GM12878 (cell line): Measurements from ENCODE around the gene DOCK1. TPM values are rescaled to one million over a fixed set of nuclear protein-coding genes. Genes with fewer than 3 reads are reported as not detected.

Experiments
- ATAC-seq: fragments of 200-7000 bp; cut with Tn5 transposase; 3 replicates; pipeline ENCODE4 v1.9.1; 2020; ENCODE audit warnings: mild to moderate bottlenecking, moderate library complexity
- BruUV-seq: library from RNA; stranded (reverse); fragments of 400-500 nt; replicated peaks from 2 replicates; lab custom pipeline; 2021; lab: Mats Ljungman, UMichigan
- CTCF ChIA-PET: fragments of 300-600 bp; sonication (Branson Sonifier 250); formaldehyde crosslinking; extraction: SDS; loops from one replicate; lab custom pipeline; 2021; ENCODE audit warnings: inconsistent platforms; lab: Yijun Ruan, JAX
- POLR2A ChIA-PET: fragments of 350-600 bp; formaldehyde crosslinking; extraction: SDS; loops from one replicate; lab custom pipeline; 2021; ENCODE audit warnings: inconsistent platforms; lab: Charles Lee
- RAD21 ChIA-PET: fragments of 300-600 bp; sonication (Branson Sonifier 250); formaldehyde crosslinking; loops from one replicate; lab custom pipeline; 2023; ENCODE audit warnings: antibody characterized with exemption; ENCODE audit not compliant: unreplicated experiment; lab: Charles Lee
- SMC1A ChIA-PET: fragments of 300-600 bp; sonication (Branson Sonifier 250); formaldehyde crosslinking; loops from one replicate; lab custom pipeline; 2023; ENCODE audit not compliant: unreplicated experiment, uncharacterized antibody; lab: Charles Lee
- DNase-seq: peaks from one replicate; pipeline ENCODE4 v3.0.0-alpha.2; 2011; ENCODE audit warnings: low read depth, low spot score
- FAIRE-seq: peaks from 3 replicates; lab custom pipeline; 2011; peaks lifted over from hg19 to GRCh38; lab: Jason Lieb, UNC
- H2AFZ ChIP-seq: 2 replicates; pipeline ENCODE4 v1.6.0; 2011; ENCODE audit warnings: low read depth, low read length, control low read depth; ENCODE audit not compliant: control insufficient read depth
- H3K27ac ChIP-seq: 2 replicates; pipeline ENCODE4 v1.5.1; 2011; ENCODE audit warnings: control low read depth; ENCODE audit not compliant: control insufficient read depth, insufficient read depth
- H3K27me3 ChIP-seq, 2 experiments: replicated peaks in 1 of 2; 2 replicates each; pipeline versions ENCODE4 v1.6.0 to v1.6.1; 2011; ENCODE audit warnings: low read length in 1 of 2; ENCODE audit not compliant: control insufficient read depth in 2 of 2, insufficient read depth in 2 of 2
- H3K36me3 ChIP-seq, 2 experiments: 2 replicates each; pipeline ENCODE4 v1.5.1; 2011; ENCODE audit warnings: low read length in 1 of 2; ENCODE audit not compliant: control insufficient read depth in 2 of 2, insufficient read depth in 2 of 2
- H3K4me1 ChIP-seq: 2 replicates; pipeline ENCODE4 v1.6.1; 2011; ENCODE audit warnings: mild to moderate bottlenecking, low read length, moderate library complexity, mixed read lengths; ENCODE audit not compliant: control insufficient read depth, insufficient read depth
- H3K4me2 ChIP-seq: 2 replicates; pipeline ENCODE4 v1.6.0; 2011; ENCODE audit warnings: control low read depth; ENCODE audit not compliant: control insufficient read depth, insufficient read depth
- H3K4me3 ChIP-seq: fragments of 200-600 bp; sonication (generic); 2 replicates; pipeline ENCODE4 v1.5.1; 2016
- H3K79me2 ChIP-seq: 2 replicates; pipeline ENCODE4 v1.6.0; 2011; ENCODE audit warnings: low read length; ENCODE audit not compliant: control insufficient read depth, insufficient read depth
- H3K9ac ChIP-seq: 2 replicates; pipeline ENCODE4 v1.8.0; 2011; ENCODE audit warnings: low read length, control low read depth, mixed read lengths; ENCODE audit not compliant: control insufficient read depth, insufficient read depth
- H3K9me3 ChIP-seq: replicated peaks from 3 replicates; pipeline ENCODE4 v1.5.1; 2011; ENCODE audit warnings: mild to moderate bottlenecking, low read length; ENCODE audit not compliant: control insufficient read depth, insufficient read depth
- H4K20me1 ChIP-seq: 2 replicates; pipeline ENCODE4 v1.6.0; 2011; ENCODE audit not compliant: control insufficient read depth, insufficient read depth
- BMI1 ChIP-seq: fragments of 450-650 bp; IDR thresholded peaks from 2 replicates; pipeline ENCODE4 v1.6.1; 2016; ENCODE audit warnings: mild to moderate bottlenecking, moderate library complexity, borderline replicate concordance
- CREB1 ChIP-seq: IDR thresholded peaks from 2 replicates; pipeline ENCODE4 v1.6.1; 2012; ENCODE audit warnings: low read depth, mild to moderate bottlenecking, inconsistent platforms
- HCFC1 ChIP-seq: fragments of 150-350 bp; IDR thresholded peaks from 2 replicates; pipeline ENCODE4 v1.6.1; 2014; ENCODE audit warnings: low read length
- HDAC2 ChIP-seq: fragments of 200-600 bp; sonication (generic); IDR thresholded peaks from 2 replicates; pipeline ENCODE4 v1.6.1; 2017
- IKZF1 ChIP-seq: fragments of 450-650 bp; conservative IDR thresholded peaks from 2 replicates; pipeline ENCODE4 v1.6.1; 2017; ENCODE audit warnings: antibody characterized with exemption, mild to moderate bottlenecking
- KDM1A ChIP-seq: fragments of 200-600 bp; sonication (generic); IDR thresholded peaks from 2 replicates; pipeline ENCODE4 v1.6.1; 2016; ENCODE audit warnings: borderline replicate concordance
- NFYA ChIP-seq: IDR thresholded peaks from 2 replicates; pipeline ENCODE4 v1.6.1; 2011; ENCODE audit warnings: low read depth, mild to moderate bottlenecking, low read length, improper control_type of control experiment, borderline replicate concordance
- NR2F1 ChIP-seq: fragments of 450-650 bp; conservative IDR thresholded peaks from 2 replicates; pipeline ENCODE4 v1.6.1; 2017; ENCODE audit warnings: mild to moderate bottlenecking
- REST ChIP-seq: IDR thresholded peaks from 2 replicates; pipeline ENCODE4 v1.6.1; 2012; ENCODE audit warnings: mild to moderate bottlenecking, low read depth, low read length
- ZNF217 ChIP-seq: fragments of 450-650 bp; IDR thresholded peaks from 2 replicates; pipeline ENCODE4 v1.6.1; 2017; ENCODE audit warnings: antibody characterized with exemption, mild to moderate bottlenecking
- WGBS: methylation state at CpG from one replicate; pipeline ENCODE4 v1.1.6; 2016; ENCODE audit warnings: low lambda C conversion rate; ENCODE audit not compliant: insufficient replicate concordance, insufficient coverage; ENCODE audit errors: missing lambda C conversion rate; 5-methylcytosine and 5-hydroxymethylcytosine counted together
- in situ Hi-C: fragments of 300-500 bp; cut with MboI; formaldehyde crosslinking; loops from 9 replicates; pipeline ENCODE4 v1.14.3; 2018; ENCODE audit warnings: mixed read lengths
- intact Hi-C: fragments of 100-400 bp; cut with micrococcal nuclease; formaldehyde crosslinking; loops from one replicate; pipeline ENCODE4 v1.14.2; 2022; ENCODE audit not compliant: unreplicated experiment
- polyA plus RNA-seq, 11 experiments: library from polyadenylated mRNA; depleted of rRNA in 4 of 11; unstranded in 6 of 11; stranded (reverse) in 5 of 11; fragments of >200 nt; fragmentation: Nextera tagmentation in 4 of 11; fragmentation: Illumina TruSeq in 1 of 11; extraction: Ambion mirVana in 4 of 11; extraction: Trizol in 1 of 11; gene quantifications; 1 replicate in 1 of 11; 2 replicates in 10 of 11; pipeline versions ENCODE4 v1.2.1 to v1.2.3, GENCODE V29; 2011 to 2016; ENCODE audit warnings: inconsistent platforms in 2 of 11, missing spikeins in 2 of 11, low read depth in 1 of 11
- total RNA-seq, 4 experiments: library from RNA; depleted of rRNA in 3 of 4; stranded (reverse); fragments of >200 nt in 3 of 4; fragmentation: Illumina TruSeq in 1 of 4; extraction: Trizol in 1 of 4; gene quantifications; 2 replicates each; pipeline versions ENCODE4 v1.2.1 to v1.2.3, GENCODE V29; 2013 to 2021
- TF ChIP-seq, protein P1 (sequence below): fragments of 450-650 bp; formaldehyde crosslinking; IDR thresholded peaks from 2 replicates; pipeline ENCODE4 v1.4.0; 2022; ENCODE audit warnings: mild to moderate bottlenecking, moderate library complexity
- TF ChIP-seq, protein P2 (sequence below): IDR thresholded peaks from 2 replicates; pipeline ENCODE4 v1.6.1; 2011; ENCODE audit warnings: borderline replicate concordance, low read depth, mild to moderate bottlenecking, moderate library complexity, mixed read lengths, low read length; ENCODE audit not compliant: insufficient read depth; ENCODE audit errors: extremely low read length

Gene DOCK1
- total and polyA plus RNA-seq, 10 of the 15 experiments (the other 5 are each of a cell fraction or from before 2014, with no cell fraction given): 0.05 to 0.18 TPM; not detected in 8

- Histone ChIP-seq H3K36me3 (no peaks in the 10 kb centered on the region), H3K4me3 (no peak overlapping the region), H3K27ac (no peak overlapping the region), H3K9ac (no peak overlapping the region), H2AFZ (no peak overlapping the region), H3K27me3 (no peaks in the 10 kb centered on the region), H3K79me2 (no peaks in the 10 kb centered on the region), H3K9me3 (no peaks in the 10 kb centered on the region), H3K4me2 (no peak overlapping the region), H4K20me1 (no peaks in the 10 kb centered on the region), H3K4me1 (no peaks in the 10 kb centered on the region)
- ChIA-PET POLR2A (no interaction called here), SMC1A (no interaction called here), CTCF (no interaction called here), RAD21 (no interaction called here)
- FAIRE-seq (no peak), ATAC-seq (no peak), DNase-seq (no peak)
- intact Hi-C loops (no loop called here), in situ Hi-C loops (no loop called here)
- no TSS peak for BruUV-seq
- 28% methylated on average over 3 of the region's 3 CpGs for whole genome bisulfite sequencing
- TF ChIP-seq KDM1A (no peak), ZNF217 (no peak), NFYA (no peak), CREB1 (no peak), REST (no peak), HCFC1 (no peak), BMI1 (no peak), HDAC2 (no peak), NR2F1 (no peak), IKZF1 (no peak)
- TF ChIP-seq, protein P1, sequence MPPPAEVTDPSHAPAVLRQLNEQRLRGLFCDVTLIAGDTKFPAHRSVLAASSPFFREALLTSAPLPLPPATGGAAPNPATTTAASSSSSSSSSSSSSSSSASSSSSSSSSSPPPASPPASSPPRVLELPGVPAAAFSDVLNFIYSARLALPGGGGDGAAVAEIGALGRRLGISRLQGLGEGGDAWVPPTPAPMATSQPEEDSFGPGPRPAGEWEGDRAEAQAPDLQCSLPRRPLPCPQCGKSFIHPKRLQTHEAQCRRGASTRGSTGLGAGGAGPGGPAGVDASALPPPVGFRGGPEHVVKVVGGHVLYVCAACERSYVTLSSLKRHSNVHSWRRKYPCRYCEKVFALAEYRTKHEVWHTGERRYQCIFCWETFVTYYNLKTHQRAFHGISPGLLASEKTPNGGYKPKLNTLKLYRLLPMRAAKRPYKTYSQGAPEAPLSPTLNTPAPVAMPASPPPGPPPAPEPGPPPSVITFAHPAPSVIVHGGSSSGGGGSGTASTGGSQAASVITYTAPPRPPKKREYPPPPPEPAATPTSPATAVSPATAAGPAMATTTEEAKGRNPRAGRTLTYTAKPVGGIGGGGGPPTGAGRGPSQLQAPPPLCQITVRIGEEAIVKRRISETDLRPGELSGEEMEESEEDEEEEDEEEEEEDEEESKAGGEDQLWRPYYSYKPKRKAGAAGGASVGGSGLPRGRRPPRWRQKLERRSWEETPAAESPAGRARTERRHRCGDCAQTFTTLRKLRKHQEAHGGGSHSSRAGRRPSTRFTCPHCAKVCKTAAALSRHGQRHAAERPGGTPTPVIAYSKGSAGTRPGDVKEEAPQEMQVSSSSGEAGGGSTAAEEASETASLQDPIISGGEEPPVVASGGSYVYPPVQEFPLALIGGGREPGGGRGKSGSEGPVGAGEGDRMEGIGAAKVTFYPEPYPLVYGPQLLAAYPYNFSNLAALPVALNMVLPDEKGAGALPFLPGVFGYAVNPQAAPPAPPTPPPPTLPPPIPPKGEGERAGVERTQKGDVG (CRISPR knock-in tag): no peak
- TF ChIP-seq, protein P2, sequence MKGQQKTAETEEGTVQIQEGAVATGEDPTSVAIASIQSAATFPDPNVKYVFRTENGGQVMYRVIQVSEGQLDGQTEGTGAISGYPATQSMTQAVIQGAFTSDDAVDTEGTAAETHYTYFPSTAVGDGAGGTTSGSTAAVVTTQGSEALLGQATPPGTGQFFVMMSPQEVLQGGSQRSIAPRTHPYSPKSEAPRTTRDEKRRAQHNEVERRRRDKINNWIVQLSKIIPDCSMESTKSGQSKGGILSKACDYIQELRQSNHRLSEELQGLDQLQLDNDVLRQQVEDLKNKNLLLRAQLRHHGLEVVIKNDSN: no peak
Measured at GRCh38 chr10:127372361-127372760, 467.1 kb downstream of the DOCK1 start.
